ENCODE measurements around the gene FCRL5. TPM values are rescaled to one million over a fixed set of nuclear protein-coding genes. Genes with fewer than 3 reads are reported as not detected.

FCRL5 gene
- total and polyA plus RNA-seq, 10 of the 15 experiments (the other 5 are each of a cell fraction or from before 2014, with no cell fraction given) = 1.1 to 136 (median 7.0) TPM

DNA sequence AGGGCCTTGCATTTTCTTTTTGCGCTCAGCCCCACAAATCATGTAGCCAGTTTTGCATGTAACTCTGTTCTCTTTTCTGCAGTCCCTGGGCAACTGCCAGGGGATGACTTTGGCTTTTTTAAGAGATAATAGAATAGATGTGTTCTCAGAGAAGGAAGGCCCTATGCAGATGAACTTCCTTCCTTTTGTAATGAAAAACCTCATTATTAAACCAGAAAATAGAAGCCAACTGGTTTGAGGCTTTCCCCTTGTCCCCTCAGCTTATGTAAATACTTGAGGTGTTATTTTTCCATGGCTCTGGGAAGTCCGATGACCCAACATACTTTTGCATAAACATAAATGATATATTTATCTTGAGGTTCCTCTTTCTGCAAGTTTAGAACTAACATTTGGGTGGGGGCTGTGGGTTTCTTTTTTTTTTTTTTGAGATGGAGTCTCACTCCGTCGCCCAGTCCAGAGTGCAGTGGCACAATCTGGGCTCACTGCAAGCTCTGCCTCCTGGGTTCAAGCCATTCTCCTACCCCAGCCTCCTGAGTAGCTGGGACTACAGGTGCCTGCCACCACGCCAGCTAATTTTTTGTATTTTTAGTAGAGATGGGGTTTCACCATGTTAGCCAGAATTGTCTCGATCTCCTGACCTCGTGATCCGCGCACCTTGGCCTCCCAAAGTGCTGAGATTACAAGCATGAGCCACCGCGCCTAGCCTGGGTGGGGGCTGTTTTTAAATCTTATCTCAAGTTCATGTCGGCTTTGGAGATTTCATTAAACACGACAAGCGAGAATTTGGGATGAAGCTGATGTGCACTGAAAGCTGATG is 14.4 kb upstream of the FCRL5 start (continued):
- no peak for TF ChIP-seq ZBTB4 (CRISPR knock-in tag; IDR thresholded peaks at IDR 0.05)
- no peak for TF ChIP-seq NRF1 (conservative IDR thresholded peaks at IDR 0.05; ENCODE audit: low read depth, low read length)
- no peak for TF ChIP-seq EGR1 (IDR thresholded peaks at IDR 0.05; ENCODE audit: borderline replicate concordance in 1 of 2, low read depth in 2 of 2, low read length in 2 of 2)
- TF ChIP-seq NFYA (IDR thresholded peaks at IDR 0.05; ENCODE audit: borderline replicate concordance, low read depth, low read length) = no peak
- TF ChIP-seq MLLT1 (IDR thresholded peaks at IDR 0.05) = peak; percentile 96
- no peak for TF ChIP-seq CHD1 (IDR thresholded peaks at IDR 0.05; ENCODE audit: low read depth, low read length)
- no peak for TF ChIP-seq YBX1 (IDR thresholded peaks at IDR 0.05)
- TF ChIP-seq MTA2 (IDR thresholded peaks at IDR 0.05; ENCODE audit: low read depth) = peak; percentile 79
- TF ChIP-seq, protein P1, sequence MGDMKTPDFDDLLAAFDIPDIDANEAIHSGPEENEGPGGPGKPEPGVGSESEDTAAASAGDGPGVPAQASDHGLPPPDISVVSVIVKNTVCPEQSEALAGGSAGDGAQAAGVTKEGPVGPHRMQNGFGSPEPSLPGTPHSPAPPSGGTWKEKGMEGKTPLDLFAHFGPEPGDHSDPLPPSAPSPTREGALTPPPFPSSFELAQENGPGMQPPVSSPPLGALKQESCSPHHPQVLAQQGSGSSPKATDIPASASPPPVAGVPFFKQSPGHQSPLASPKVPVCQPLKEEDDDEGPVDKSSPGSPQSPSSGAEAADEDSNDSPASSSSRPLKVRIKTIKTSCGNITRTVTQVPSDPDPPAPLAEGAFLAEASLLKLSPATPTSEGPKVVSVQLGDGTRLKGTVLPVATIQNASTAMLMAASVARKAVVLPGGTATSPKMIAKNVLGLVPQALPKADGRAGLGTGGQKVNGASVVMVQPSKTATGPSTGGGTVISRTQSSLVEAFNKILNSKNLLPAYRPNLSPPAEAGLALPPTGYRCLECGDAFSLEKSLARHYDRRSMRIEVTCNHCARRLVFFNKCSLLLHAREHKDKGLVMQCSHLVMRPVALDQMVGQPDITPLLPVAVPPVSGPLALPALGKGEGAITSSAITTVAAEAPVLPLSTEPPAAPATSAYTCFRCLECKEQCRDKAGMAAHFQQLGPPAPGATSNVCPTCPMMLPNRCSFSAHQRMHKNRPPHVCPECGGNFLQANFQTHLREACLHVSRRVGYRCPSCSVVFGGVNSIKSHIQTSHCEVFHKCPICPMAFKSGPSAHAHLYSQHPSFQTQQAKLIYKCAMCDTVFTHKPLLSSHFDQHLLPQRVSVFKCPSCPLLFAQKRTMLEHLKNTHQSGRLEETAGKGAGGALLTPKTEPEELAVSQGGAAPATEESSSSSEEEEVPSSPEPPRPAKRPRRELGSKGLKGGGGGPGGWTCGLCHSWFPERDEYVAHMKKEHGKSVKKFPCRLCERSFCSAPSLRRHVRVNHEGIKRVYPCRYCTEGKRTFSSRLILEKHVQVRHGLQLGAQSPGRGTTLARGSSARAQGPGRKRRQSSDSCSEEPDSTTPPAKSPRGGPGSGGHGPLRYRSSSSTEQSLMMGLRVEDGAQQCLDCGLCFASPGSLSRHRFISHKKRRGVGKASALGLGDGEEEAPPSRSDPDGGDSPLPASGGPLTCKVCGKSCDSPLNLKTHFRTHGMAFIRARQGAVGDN (IDR thresholded peaks at IDR 0.05) = no peak
- TF ChIP-seq FOXM1 (IDR thresholded peaks at IDR 0.05; ENCODE audit: low read depth, low read length) = peak; percentile 61; the same call in 1 of the 2 replicates
- no peak for TF ChIP-seq CBFB (IDR thresholded peaks at IDR 0.05; ENCODE audit: low read depth)
- TF ChIP-seq TCF7 (IDR thresholded peaks at IDR 0.05; ENCODE audit: borderline replicate concordance) = no peak
- TF ChIP-seq, protein P2, sequence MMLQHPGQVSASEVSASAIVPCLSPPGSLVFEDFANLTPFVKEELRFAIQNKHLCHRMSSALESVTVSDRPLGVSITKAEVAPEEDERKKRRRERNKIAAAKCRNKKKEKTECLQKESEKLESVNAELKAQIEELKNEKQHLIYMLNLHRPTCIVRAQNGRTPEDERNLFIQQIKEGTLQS (IDR thresholded peaks at IDR 0.05; ENCODE audit: borderline replicate concordance, extremely low read depth, low read depth, low read length) = no peak
- TF ChIP-seq FOXK2 (IDR thresholded peaks at IDR 0.05) = no peak
- peak in 1 of 2 experiments; percentile 10; a peak in 1 of 4 replicates for TF ChIP-seq BHLHE40 (IDR thresholded peaks at IDR 0.05; ENCODE audit: borderline replicate concordance in 1 of 2, low read depth in 2 of 2, low read length in 1 of 2)
- no peak for TF ChIP-seq SP1 (IDR thresholded peaks at IDR 0.05; ENCODE audit: low read depth, low read length)
- TF ChIP-seq HCFC1 (IDR thresholded peaks at IDR 0.05; ENCODE audit: low read length) = no peak
- TF ChIP-seq, protein P3, sequence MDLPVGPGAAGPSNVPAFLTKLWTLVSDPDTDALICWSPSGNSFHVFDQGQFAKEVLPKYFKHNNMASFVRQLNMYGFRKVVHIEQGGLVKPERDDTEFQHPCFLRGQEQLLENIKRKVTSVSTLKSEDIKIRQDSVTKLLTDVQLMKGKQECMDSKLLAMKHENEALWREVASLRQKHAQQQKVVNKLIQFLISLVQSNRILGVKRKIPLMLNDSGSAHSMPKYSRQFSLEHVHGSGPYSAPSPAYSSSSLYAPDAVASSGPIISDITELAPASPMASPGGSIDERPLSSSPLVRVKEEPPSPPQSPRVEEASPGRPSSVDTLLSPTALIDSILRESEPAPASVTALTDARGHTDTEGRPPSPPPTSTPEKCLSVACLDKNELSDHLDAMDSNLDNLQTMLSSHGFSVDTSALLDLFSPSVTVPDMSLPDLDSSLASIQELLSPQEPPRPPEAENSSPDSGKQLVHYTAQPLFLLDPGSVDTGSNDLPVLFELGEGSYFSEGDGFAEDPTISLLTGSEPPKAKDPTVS (IDR thresholded peaks at IDR 0.05; ENCODE audit: low read depth, low read length) = no peak
- no peak for TF ChIP-seq ZBED1 (IDR thresholded peaks at IDR 0.05; ENCODE audit: borderline replicate concordance)

Measured in GM12878 (cell line).